Measurements from ENCODE around the gene NFATC1. TPM values are rescaled to one million over a fixed set of nuclear protein-coding genes. Genes with fewer than 3 reads are reported as not detected.

Gene NFATC1
- total RNA-seq, 4 donors from 2014 or later, result 5.3 to 19.1 (median 11.8) TPM

GRCh38 chr18:79515331-79515730, 119.6 kb downstream of the NFATC1 start:
- WGBS, 2 donors (ENCODE audit: low coverage in 1 of 2), result 68 to 77% methylated on average over 3 to 8 of the region's 8 CpGs
- Histone ChIP-seq H3K36me3 (no peaks in the 10 kb centered on the region), H3K4me1 (peaks cover 0 to 5% (median 0%) of the 10 kb centered on the region in 4 donors), H3K27me3 (no peaks in the 10 kb centered on the region), H3K27ac (no peak overlapping the region), H3K9me3 (no peaks in the 10 kb centered on the region), H3K4me3 (no peak overlapping the region)
- DNase-seq, result no peak
- in situ Hi-C loops (cut with MboI; ENCODE audit: low pct_ligation_motif_present in 1 of 4, low pct_unique_long_range_greater_than_20kb in 1 of 4, low sequenced_read_pairs in 3 of 4), result loop anchor here in 1 of 4 donors (25.0 kb wide), 1 partner anchor 128 kb away; the partner anchor contains the start of gene NFATC1
- TF ChIP-seq POLR2AphosphoS5 (IDR thresholded peaks at IDR 0.05), result no peak
- TF ChIP-seq EP300 (IDR thresholded peaks at IDR 0.05; ENCODE audit: low read depth), result no peak
- TF ChIP-seq POLR2A (IDR thresholded peaks at IDR 0.05), result no peak
- TF ChIP-seq CTCF (IDR thresholded peaks at IDR 0.05), result no peak
- intact Hi-C loops (cut with DNase I; ENCODE audit: low total_unique reads), result no loop called here

DNA sequence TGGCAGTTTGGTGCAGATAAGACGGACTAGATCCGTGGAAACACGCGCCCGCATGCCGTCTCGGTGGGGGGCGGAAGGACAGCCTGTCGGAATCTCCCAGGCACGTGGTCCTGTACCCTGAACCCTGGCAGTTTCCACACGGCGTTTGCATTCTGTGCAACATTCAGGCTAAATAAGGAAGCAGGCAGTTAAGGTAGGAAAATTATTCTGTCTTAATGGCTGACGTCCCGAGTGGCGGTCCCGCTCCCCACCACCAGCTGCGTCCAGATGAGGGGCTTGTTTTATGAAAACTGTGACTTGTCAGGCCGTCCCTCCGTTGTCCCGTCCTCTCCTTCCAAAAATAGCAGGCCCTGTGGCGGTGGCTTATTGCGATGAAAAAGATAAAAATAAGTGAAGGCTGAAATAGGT, 120.2 kb downstream of the NFATC1 start:
- H3K4me1 ChIP-seq, result peaks cover 0 to 5% (median 0%) of the 10 kb centered on the region in 4 donors
- WGBS, 2 donors (ENCODE audit: low coverage in 1 of 2), result 43 to 84% methylated on average over 2 to 22 of the region's 22 CpGs
- H3K27ac ChIP-seq, result no peak overlapping the region
- DNase-seq, result no peak
- no peak overlapping the region for H3K4me3 ChIP-seq
- no peak for TF ChIP-seq POLR2AphosphoS5 (IDR thresholded peaks at IDR 0.05)
- TF ChIP-seq POLR2A (IDR thresholded peaks at IDR 0.05), result no peak
- in situ Hi-C loops (cut with MboI; ENCODE audit: low pct_ligation_motif_present in 1 of 4, low pct_unique_long_range_greater_than_20kb in 1 of 4, low sequenced_read_pairs in 3 of 4), result loop anchor here in 1 of 4 donors (25.0 kb wide), 1 partner anchor 129 kb away; the partner anchor contains the start of gene NFATC1
- H3K27me3 ChIP-seq, result no peaks in the 10 kb centered on the region
- no peaks in the 10 kb centered on the region for H3K36me3 ChIP-seq
- intact Hi-C loops (cut with DNase I; ENCODE audit: low total_unique reads), result no loop called here
- H3K9me3 ChIP-seq, result no peaks in the 10 kb centered on the region

DNA sequence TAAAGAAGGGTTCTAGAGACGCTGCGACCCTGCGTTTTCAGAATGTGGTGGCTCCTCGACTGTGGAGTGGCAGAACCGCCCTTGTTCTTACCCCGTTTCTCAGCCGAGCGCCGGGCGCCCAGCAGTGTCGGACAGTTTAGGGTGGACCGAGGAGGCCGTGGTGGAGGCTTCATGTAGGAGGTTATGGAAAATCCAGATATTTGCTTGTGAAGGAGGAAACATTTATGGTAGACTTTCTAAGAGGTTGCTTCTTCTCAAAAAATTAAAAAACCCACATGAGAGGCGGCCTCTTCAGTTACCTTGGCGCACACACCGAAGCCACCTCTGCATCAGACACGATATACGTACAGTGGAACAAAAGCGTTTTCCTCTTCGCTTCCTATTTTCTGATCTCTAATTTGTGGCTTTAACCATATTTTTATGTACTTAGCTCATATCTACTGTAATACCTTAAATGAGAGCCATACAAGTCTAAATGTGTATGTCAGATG, 120.8 kb downstream of the NFATC1 start:
- TF ChIP-seq EP300 (IDR thresholded peaks at IDR 0.05; ENCODE audit: low read depth), result no peak
- no peak for TF ChIP-seq POLR2A (IDR thresholded peaks at IDR 0.05)
- no peak for TF ChIP-seq POLR2AphosphoS5 (IDR thresholded peaks at IDR 0.05)
- TF ChIP-seq CTCF (IDR thresholded peaks at IDR 0.05), result no peak
- no peak overlapping the region for H3K27ac ChIP-seq
- no peak for DNase-seq
- intact Hi-C loops (cut with DNase I; ENCODE audit: low total_unique reads), result no loop called here
- H3K9me3 ChIP-seq, result no peaks in the 10 kb centered on the region
- WGBS, 2 donors (ENCODE audit: low coverage in 1 of 2), result 85 to 91% methylated on average over 7 to 20 of the region's 20 CpGs
- H3K4me3 ChIP-seq, result no peak overlapping the region
- in situ Hi-C loops (cut with MboI; ENCODE audit: low pct_ligation_motif_present in 1 of 4, low pct_unique_long_range_greater_than_20kb in 1 of 4, low sequenced_read_pairs in 3 of 4), result loop anchor here in 1 of 4 donors (25.0 kb wide), 1 partner anchor 129 kb away; the partner anchor contains the start of gene NFATC1
- H3K36me3 ChIP-seq, result no peaks in the 10 kb centered on the region
- peaks cover 0 to 5% (median 0%) of the 10 kb centered on the region in 4 donors for H3K4me1 ChIP-seq
- no peaks in the 10 kb centered on the region for H3K27me3 ChIP-seq

DNA sequence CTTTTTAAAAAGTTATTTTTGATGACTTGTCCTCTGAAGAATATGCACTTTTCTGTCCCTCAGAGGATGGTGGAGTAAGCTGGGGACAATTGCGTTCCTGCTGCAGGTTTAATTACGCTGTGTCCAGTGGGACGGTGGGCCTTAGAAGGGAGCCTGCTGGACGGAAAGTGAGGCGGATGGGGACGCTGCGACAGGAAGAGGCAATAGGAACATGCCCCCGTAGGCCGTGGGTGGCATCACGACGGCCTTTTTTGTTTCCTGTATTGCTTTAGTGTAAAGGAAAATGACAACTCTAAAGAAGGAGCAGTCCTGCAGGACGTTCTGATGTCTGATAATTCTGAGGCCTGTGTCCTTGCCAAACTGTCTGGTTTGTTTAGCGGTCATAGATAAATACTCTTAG, 121.6 kb downstream of the NFATC1 start:
- in situ Hi-C loops (cut with MboI; ENCODE audit: low pct_ligation_motif_present in 1 of 4, low pct_unique_long_range_greater_than_20kb in 1 of 4, low sequenced_read_pairs in 3 of 4) (loop anchor here in 1 of 4 donors (25.0 kb wide), 1 partner anchor 130 kb away; the partner anchor contains the start of gene NFATC1), intact Hi-C loops (cut with DNase I; ENCODE audit: low total_unique reads) (no loop called here)
- no peak overlapping the region for H3K27ac ChIP-seq
- H3K27me3 ChIP-seq, result no peaks in the 10 kb centered on the region
- H3K36me3 ChIP-seq, result no peaks in the 10 kb centered on the region
- no peak for DNase-seq
- TF ChIP-seq POLR2A (IDR thresholded peaks at IDR 0.05), result no peak
- TF ChIP-seq CTCF (IDR thresholded peaks at IDR 0.05), result no peak
- no peak for TF ChIP-seq POLR2AphosphoS5 (IDR thresholded peaks at IDR 0.05)
- no peak for TF ChIP-seq EP300 (IDR thresholded peaks at IDR 0.05; ENCODE audit: low read depth)
- H3K4me3 ChIP-seq, result no peak overlapping the region
- no peaks in the 10 kb centered on the region for H3K9me3 ChIP-seq
- WGBS, 2 donors (ENCODE audit: low coverage in 1 of 2), result 51 to 55% methylated on average over 12 to 13 of the region's 13 CpGs
- peaks cover 0 to 5% (median 0%) of the 10 kb centered on the region in 4 donors for H3K4me1 ChIP-seq

Data from transverse colon (tissue), 4 donors.